C4-2B (cell line): ENCODE results near the gene PRDM15.

ENCODE experiments used
- ZFX ChIP-seq: fragments of 450-650 bp; IDR thresholded peaks from 2 replicates; pipeline ENCODE4 v1.6.1; 2017
- TF ChIP-seq, protein P1 (sequence below): fragments of 450-650 bp; conservative IDR thresholded peaks from 2 replicates; pipeline ENCODE4 v1.5.1; 2017; ENCODE audit warnings: mild to moderate bottlenecking

GRCh38 chr21:41843584-41843983, 35.6 kb downstream of the PRDM15 start:
- TF ChIP-seq, protein P1, sequence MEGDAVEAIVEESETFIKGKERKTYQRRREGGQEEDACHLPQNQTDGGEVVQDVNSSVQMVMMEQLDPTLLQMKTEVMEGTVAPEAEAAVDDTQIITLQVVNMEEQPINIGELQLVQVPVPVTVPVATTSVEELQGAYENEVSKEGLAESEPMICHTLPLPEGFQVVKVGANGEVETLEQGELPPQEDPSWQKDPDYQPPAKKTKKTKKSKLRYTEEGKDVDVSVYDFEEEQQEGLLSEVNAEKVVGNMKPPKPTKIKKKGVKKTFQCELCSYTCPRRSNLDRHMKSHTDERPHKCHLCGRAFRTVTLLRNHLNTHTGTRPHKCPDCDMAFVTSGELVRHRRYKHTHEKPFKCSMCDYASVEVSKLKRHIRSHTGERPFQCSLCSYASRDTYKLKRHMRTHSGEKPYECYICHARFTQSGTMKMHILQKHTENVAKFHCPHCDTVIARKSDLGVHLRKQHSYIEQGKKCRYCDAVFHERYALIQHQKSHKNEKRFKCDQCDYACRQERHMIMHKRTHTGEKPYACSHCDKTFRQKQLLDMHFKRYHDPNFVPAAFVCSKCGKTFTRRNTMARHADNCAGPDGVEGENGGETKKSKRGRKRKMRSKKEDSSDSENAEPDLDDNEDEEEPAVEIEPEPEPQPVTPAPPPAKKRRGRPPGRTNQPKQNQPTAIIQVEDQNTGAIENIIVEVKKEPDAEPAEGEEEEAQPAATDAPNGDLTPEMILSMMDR, result no peak
- TF ChIP-seq ZFX, result no peak
